Liver (tissue), 9 donors: ENCODE data around the gene PASK. TPM values are rescaled to one million over a fixed set of nuclear protein-coding genes. Genes with fewer than 3 reads are reported as not detected.

Experiments
- DNase-seq: peaks from one replicate; pipeline ENCODE4 v3.0.0-alpha.2; 2017; ENCODE audit warnings: low spot score
- H3K27ac ChIP-seq, 2 donors: one replicate each; pipeline ENCODE4 v1.7.0; 2013; ENCODE audit warnings: inconsistent platforms in 2 of 2, low read length in 2 of 2, control low read depth in 1 of 2, low read depth in 1 of 2, mild to moderate bottlenecking in 1 of 2
- H3K27me3 ChIP-seq, 4 donors: one replicate each; pipeline versions ENCODE4 v1.6.1 to v1.7.0; 2013; ENCODE audit warnings: low read length in 3 of 4, inconsistent platforms in 1 of 4, mild to moderate bottlenecking in 1 of 4, moderate library complexity in 1 of 4; ENCODE audit not compliant: control insufficient read depth in 4 of 4, insufficient read depth in 4 of 4
- H3K36me3 ChIP-seq, 4 donors: one replicate each; pipeline versions ENCODE4 v1.6.1 to v1.7.0; 2013; ENCODE audit warnings: low read length in 3 of 4, mild to moderate bottlenecking in 3 of 4, low read depth in 1 of 4, moderate library complexity in 1 of 4; ENCODE audit not compliant: control insufficient read depth in 4 of 4, insufficient read depth in 3 of 4
- H3K4me1 ChIP-seq, 4 donors: one replicate each; pipeline versions ENCODE4 v1.6.1 to v1.7.0; 2013; ENCODE audit warnings: low read length in 3 of 4, mild to moderate bottlenecking in 3 of 4, moderate library complexity in 1 of 4; ENCODE audit not compliant: control insufficient read depth in 4 of 4, insufficient read depth in 4 of 4
- H3K4me3 ChIP-seq, 3 donors: one replicate each; pipeline versions ENCODE4 v1.6.1 to v1.7.0; 2013; ENCODE audit warnings: low read length in 3 of 3, control low read depth in 1 of 3, low read depth in 1 of 3, mild to moderate bottlenecking in 1 of 3
- H3K9ac ChIP-seq, 2 donors: one replicate each; pipeline ENCODE4 v1.7.0; 2013; ENCODE audit warnings: low read length in 2 of 2, mild to moderate bottlenecking in 2 of 2, moderate library complexity in 2 of 2, control low read depth in 1 of 2, low read depth in 1 of 2
- H3K9me3 ChIP-seq, 4 donors: one replicate each; pipeline versions ENCODE4 v1.6.1 to v1.7.0; 2013; ENCODE audit warnings: low read length in 3 of 4; ENCODE audit not compliant: control insufficient read depth in 4 of 4
- CTCF ChIP-seq: fragments of 150-350 bp; IDR thresholded peaks from 2 replicates; pipeline ENCODE4 v1.5.1; 2017; ENCODE audit warnings: improper control_type of control experiment, low read depth, low read length; ENCODE audit not compliant: missing input control
- EGR1 ChIP-seq, 2 donors: IDR thresholded peaks; 2 replicates each; pipeline ENCODE4 v1.6.1; 2016 to 2018; ENCODE audit warnings: antibody characterized with exemption in 2 of 2, low read depth in 2 of 2
- FOXA1 ChIP-seq: IDR thresholded peaks from 2 replicates; pipeline ENCODE4 v1.6.1; 2016; ENCODE audit warnings: antibody characterized with exemption
- FOXA2 ChIP-seq: IDR thresholded peaks from 2 replicates; pipeline ENCODE4 v1.6.1; 2016; ENCODE audit warnings: antibody characterized with exemption
- GABPA ChIP-seq, 2 donors: IDR thresholded peaks in 1 of 2; conservative IDR thresholded peaks in 1 of 2; 2 replicates each; pipeline ENCODE4 v1.6.1; 2016; ENCODE audit warnings: antibody characterized with exemption in 2 of 2, mild to moderate bottlenecking in 1 of 2, moderate library complexity in 1 of 2
- HNF4A ChIP-seq, 2 donors: conservative IDR thresholded peaks; 2 replicates each; pipeline ENCODE4 v1.6.1; 2016; ENCODE audit warnings: antibody characterized with exemption in 2 of 2, mild to moderate bottlenecking in 2 of 2
- HNF4G ChIP-seq: IDR thresholded peaks from 2 replicates; pipeline ENCODE4 v1.6.1; 2016; ENCODE audit warnings: antibody characterized with exemption
- JUND ChIP-seq, 2 donors: IDR thresholded peaks; 2 replicates each; pipeline ENCODE4 v1.6.1; 2016; ENCODE audit warnings: antibody characterized with exemption in 2 of 2
- MAX ChIP-seq: IDR thresholded peaks from 2 replicates; pipeline ENCODE4 v1.6.1; 2016; ENCODE audit warnings: antibody characterized with exemption
- RAD21 ChIP-seq, 2 donors: IDR thresholded peaks; 2 replicates each; pipeline ENCODE4 v1.6.1; 2016; ENCODE audit warnings: antibody characterized with exemption in 2 of 2, mild to moderate bottlenecking in 2 of 2
- RXRA ChIP-seq, 2 donors: IDR thresholded peaks; 2 replicates each; pipeline ENCODE4 v1.6.1; 2017 to 2018; ENCODE audit warnings: antibody characterized with exemption in 2 of 2, mild to moderate bottlenecking in 1 of 2
- TAF1 ChIP-seq: conservative IDR thresholded peaks from 2 replicates; pipeline ENCODE4 v1.6.1; 2016; ENCODE audit warnings: antibody characterized with exemption, mild to moderate bottlenecking
- YY1 ChIP-seq: IDR thresholded peaks from 2 replicates; pipeline ENCODE4 v1.6.1; 2016; ENCODE audit warnings: antibody characterized with exemption, mild to moderate bottlenecking
- WGBS: extraction: QIAGEN DNeasy Blood & Tissue Kit; methylation state at CpG from one replicate; pipeline ENCODE4 v1.1.7; 2013; 5-methylcytosine and 5-hydroxymethylcytosine counted together
- polyA plus RNA-seq, 2 donors: library from polyadenylated mRNA; stranded (reverse) in 1 of 2; unstranded in 1 of 2; fragments of 200-250 nt in 1 of 2; fragments of >200 nt in 1 of 2; fragmentation: Nextera tagmentation in 1 of 2; extraction: Ambion mirVana in 1 of 2; gene quantifications; one replicate each; pipeline versions ENCODE4 v1.2.1 to v1.2.3, GENCODE V29; 2013 to 2015
- total RNA-seq, 2 donors: library from RNA; depleted of rRNA; stranded (reverse); fragments of >200 nt; gene quantifications; one replicate each; pipeline ENCODE4 v1.2.3, GENCODE V29; 2014
- TF ChIP-seq, protein P1 (sequence below): IDR thresholded peaks from 2 replicates; pipeline ENCODE4 v1.6.1; 2016; ENCODE audit warnings: antibody characterized with exemption
- TF ChIP-seq, protein P2 (sequence below): IDR thresholded peaks from 2 replicates; pipeline ENCODE4 v1.6.1; 2016; ENCODE audit warnings: antibody characterized with exemption, mild to moderate bottlenecking
- donor health status: healthy.
- donor health status: healthy.
- donor health status: healthy.
- donor health status: healthy.
- donor health status: healthy.

Gene PASK
- total and polyA plus RNA-seq, 4 donors: 0.96 to 8.8 (median 2.9) TPM

- no peaks in the 10 kb centered on the region for H3K9me3 ChIP-seq
- H3K27ac ChIP-seq: no peak overlapping the region
- no peaks in the 10 kb centered on the region for H3K27me3 ChIP-seq
- H3K4me3 ChIP-seq: no peak overlapping the region
- peaks cover 0 to 3% (median under 1%) of the 10 kb centered on the region in 4 donors for H3K4me1 ChIP-seq
- TF ChIP-seq EGR1 (IDR thresholded peaks at IDR 0.05; ENCODE audit: low read depth in 2 of 2) (no peak), HNF4G (no peak), RXRA (IDR thresholded peaks at IDR 0.05) (no peak), FOXA1 (no peak), FOXA2 (no peak), HNF4A (conservative IDR thresholded peaks at IDR 0.05) (no peak)
- no peak overlapping the region for H3K9ac ChIP-seq
- peaks cover 0 to 3% (median 0%) of the 10 kb centered on the region in 4 donors for H3K36me3 ChIP-seq
- no peak for DNase-seq
- 98% methylated on average over 24 of the region's 24 CpGs for WGBS
These were observed 30.4 kb downstream of the PASK start for GRCh38 chr2:241118737-241119505.

DNA sequence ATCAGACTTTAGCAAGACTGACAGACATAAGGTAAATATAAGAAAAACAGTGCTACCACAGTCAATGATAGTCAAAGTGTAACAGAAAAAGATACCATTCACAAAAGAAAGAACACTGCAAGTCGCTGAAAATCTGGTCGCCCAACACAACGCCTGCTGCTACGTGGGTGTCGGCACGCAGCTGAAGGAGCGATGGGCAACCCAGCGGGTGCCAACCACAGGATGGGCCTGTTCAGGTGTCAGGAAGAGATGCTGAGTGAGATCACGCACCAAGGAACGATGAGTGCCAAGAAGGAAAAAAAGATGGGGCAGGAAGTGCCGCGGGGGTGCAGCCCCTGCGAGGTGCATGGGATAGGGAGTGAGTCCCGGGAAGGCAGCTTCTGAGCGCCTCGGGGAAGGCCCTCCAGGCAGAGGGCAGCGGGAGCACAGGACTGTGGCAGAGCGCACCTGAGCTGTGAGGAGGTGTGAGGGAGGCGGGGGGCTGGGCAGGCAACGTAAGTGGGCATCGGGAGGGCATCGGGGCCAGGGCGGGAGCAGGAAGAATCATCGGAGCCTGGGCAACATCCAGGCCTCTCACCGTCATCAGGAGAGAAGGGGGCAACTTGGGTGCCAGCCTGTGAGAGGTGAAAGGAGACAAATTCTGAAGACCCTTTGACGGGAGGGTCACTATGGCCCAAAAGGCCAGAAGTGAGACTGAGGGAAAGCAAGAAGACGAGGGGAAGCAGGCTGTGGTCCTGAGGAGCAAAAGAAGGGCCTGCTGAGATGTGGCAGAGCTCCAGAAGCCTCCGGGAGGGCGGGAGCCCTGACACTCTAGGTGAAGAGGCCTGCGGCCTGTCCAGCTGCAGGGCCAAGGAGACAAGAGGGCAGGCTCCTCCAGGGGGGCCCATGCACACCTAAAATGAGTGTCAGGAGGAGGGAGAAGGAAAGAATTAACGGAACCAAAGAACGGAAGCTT is 32.4 kb downstream of the PASK start:
- H3K27me3 ChIP-seq: no peaks in the 10 kb centered on the region
- H3K9me3 ChIP-seq: no peaks in the 10 kb centered on the region
- no peaks in the 10 kb centered on the region for H3K4me1 ChIP-seq
- H3K27ac ChIP-seq: no peak overlapping the region
- 96% methylated on average over 32 of the region's 32 CpGs for WGBS
- no peak for DNase-seq
- TF ChIP-seq RAD21 (IDR thresholded peaks at IDR 0.05) (no peak), HNF4A (conservative IDR thresholded peaks at IDR 0.05) (no peak), YY1 (no peak), RXRA (IDR thresholded peaks at IDR 0.05) (no peak), JUND (IDR thresholded peaks at IDR 0.05) (no peak), GABPA (IDR thresholded peaks at IDR 0.05 in 1 of 2, conservative IDR thresholded peaks at IDR 0.05 in 1 of 2) (no peak), CTCF (no peak), MAX (no peak), TAF1 (no peak), FOXA2 (no peak), EGR1 (IDR thresholded peaks at IDR 0.05; ENCODE audit: low read depth in 2 of 2) (no peak), FOXA1 (no peak), HNF4G (no peak)
- TF ChIP-seq, protein P1, sequence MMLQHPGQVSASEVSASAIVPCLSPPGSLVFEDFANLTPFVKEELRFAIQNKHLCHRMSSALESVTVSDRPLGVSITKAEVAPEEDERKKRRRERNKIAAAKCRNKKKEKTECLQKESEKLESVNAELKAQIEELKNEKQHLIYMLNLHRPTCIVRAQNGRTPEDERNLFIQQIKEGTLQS: no peak
- TF ChIP-seq, protein P2, sequence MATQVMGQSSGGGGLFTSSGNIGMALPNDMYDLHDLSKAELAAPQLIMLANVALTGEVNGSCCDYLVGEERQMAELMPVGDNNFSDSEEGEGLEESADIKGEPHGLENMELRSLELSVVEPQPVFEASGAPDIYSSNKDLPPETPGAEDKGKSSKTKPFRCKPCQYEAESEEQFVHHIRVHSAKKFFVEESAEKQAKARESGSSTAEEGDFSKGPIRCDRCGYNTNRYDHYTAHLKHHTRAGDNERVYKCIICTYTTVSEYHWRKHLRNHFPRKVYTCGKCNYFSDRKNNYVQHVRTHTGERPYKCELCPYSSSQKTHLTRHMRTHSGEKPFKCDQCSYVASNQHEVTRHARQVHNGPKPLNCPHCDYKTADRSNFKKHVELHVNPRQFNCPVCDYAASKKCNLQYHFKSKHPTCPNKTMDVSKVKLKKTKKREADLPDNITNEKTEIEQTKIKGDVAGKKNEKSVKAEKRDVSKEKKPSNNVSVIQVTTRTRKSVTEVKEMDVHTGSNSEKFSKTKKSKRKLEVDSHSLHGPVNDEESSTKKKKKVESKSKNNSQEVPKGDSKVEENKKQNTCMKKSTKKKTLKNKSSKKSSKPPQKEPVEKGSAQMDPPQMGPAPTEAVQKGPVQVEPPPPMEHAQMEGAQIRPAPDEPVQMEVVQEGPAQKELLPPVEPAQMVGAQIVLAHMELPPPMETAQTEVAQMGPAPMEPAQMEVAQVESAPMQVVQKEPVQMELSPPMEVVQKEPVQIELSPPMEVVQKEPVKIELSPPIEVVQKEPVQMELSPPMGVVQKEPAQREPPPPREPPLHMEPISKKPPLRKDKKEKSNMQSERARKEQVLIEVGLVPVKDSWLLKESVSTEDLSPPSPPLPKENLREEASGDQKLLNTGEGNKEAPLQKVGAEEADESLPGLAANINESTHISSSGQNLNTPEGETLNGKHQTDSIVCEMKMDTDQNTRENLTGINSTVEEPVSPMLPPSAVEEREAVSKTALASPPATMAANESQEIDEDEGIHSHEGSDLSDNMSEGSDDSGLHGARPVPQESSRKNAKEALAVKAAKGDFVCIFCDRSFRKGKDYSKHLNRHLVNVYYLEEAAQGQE: no peak
- no peak overlapping the region for H3K4me3 ChIP-seq
- H3K9ac ChIP-seq: no peak overlapping the region
- H3K36me3 ChIP-seq: peaks cover 0 to 3% (median 0%) of the 10 kb centered on the region in 4 donors
